NCI-H510A (cell line): ENCODE results near the gene BCL7B.
"Not testable (repeated sequence)": the region's sequence is repeated elsewhere in the genome, so short reads cannot be mapped to it uniquely, and the experiment has no call there.

ENCODE experiments used
- DNase-seq: peaks from one replicate; lab custom pipeline; 2025; lab: John Stamatoyannopoulos, UW

Gene BCL7B

DNA sequence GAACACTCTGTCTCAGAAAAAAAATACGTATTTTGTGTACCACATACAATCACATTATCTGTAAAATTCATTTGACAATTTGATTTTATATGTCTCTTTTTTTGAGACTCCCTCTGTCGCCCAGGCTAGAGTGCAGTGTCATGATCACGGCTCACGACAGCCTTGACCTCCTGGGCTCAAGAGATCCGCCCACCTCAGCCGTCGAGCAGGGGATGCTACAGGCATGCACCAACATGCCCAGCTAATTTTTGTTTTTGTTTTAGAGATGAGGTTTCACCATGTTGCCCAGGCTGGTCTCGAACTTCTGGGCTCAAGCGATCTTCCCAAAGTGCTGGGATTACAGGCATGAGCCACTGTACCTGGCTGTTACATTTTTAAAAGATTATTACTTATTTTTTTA is 23.7 kb downstream of the BCL7B start:
- no peak for DNase-seq

GRCh38 chr7:73532224-73532623 is 25.3 kb downstream of the BCL7B start:
- DNase-seq: no peak

GRCh38 chr7:73530800-73531199 is 26.7 kb downstream of the BCL7B start:
- DNase-seq: no peak

DNA sequence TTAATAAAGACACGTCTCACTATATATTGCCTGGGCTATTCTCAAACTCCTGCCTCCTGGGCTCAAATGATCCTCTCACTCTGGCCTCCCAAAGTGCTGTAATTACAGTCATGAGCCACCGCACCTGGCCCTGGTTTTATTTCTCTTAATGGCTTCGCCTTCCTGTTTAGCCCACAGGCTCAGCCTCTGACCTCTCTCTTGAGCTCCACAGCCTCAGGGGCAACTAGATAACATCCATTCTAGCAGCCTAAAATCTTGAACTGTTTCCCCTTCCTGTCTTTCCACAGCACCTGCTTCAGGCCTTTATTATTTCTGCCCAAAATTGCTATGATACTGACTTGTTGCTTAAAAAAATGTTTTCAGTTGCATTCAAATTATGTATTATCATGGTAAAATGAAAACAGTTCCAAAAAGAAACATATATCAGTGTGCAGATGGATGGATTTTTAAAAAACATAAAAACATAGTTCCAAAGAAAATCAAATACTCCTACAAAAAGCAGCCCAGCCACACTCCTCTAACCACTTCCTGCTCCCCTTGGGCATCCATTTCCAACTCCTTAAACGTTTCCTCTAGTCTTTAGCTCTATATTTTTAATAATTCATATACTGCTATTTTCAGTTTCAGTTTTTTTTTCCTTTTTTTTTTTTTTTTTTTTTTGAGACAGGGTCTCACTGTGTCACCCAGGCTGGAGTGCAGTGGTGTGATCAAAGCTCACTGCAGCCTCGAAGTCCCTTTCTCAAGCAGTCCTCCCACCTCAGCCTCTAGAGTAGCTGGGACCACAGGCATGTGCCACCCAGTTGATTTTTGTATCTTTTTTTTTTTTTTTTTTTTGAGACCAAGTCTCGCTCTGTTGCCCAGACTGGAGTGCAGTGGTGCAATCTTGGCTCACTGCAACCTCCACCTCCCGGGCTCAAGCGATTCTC is 30.3 kb downstream of the BCL7B start:
- peak; percentile 39 for DNase-seq

DNA sequence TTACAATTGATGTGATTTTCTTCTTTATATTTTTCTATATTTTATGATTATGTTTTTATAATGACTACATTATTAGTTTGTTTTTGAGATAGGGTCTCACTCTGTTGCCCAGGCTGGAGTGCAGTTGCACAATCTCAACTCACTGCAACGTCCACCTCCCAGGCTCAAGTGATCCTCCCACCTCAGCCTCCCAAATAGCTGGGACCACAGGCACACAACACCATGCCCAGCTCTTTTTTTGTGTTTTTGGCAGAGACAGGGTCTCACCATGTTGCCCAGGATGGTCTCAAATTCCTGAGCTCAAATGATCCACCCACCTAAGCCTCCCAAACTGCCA is 31.4 kb downstream of the BCL7B start:
- DNase-seq: not testable (repeated sequence)

- DNase-seq: peak; percentile 98
Measured at GRCh38 chr7:73522105-73522872, 35.2 kb downstream of the BCL7B start, which contains the start of gene BAZ1B. Gene BAZ1B (minus strand): TSS chr7:73522293. CDS start chr7:73521933, 360 bp downstream.

GRCh38 chr7:73521636-73522104 is 35.8 kb downstream of the BCL7B start:
- DNase-seq: peak; percentile 53

DNA sequence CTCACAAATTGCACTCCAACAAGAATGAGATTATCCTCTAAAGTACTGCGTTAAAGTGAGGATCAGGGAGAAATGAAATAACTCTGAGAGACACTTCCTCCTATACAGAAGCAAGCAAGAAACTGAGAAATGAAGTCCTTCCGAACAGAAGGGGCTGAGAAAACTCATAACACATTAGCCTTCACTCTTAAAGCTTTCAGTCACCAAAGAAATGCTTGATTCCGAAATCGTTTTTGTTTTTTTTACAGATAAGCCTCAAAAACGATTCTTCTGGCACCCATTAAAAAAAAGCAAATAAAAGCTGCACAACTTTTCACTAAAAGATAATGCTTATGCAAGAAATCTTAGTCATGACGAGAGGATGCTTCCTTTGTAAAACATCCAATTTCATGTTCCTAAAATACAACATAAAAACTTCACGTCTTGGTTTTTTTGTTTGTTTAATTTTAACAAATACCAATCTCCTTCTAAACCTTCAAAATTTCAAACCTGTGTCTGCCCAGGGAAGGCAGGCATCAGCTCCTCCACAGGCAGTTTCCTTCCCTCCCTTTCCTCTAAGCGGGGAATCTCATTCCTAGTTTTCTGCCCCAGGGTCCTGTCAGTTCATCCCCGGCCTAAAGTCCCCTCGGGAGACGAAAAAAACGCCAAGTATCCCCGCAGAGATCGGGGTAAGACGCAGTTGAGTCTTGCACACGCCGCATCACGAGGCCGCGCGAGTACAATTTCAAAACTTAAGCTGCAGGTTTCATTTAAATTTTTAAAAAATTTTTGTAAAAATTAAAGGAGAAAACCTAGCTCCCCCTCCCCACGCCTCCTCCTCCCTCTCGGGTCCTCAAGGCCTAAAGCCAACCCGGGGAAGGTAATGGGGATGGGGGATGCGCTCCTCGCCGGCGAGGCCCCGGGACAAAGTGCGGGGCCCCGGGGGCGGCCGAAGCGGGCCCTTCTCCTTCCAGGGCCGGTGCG is 36.5 kb downstream of the BCL7B start:
- DNase-seq: no peak

DNA sequence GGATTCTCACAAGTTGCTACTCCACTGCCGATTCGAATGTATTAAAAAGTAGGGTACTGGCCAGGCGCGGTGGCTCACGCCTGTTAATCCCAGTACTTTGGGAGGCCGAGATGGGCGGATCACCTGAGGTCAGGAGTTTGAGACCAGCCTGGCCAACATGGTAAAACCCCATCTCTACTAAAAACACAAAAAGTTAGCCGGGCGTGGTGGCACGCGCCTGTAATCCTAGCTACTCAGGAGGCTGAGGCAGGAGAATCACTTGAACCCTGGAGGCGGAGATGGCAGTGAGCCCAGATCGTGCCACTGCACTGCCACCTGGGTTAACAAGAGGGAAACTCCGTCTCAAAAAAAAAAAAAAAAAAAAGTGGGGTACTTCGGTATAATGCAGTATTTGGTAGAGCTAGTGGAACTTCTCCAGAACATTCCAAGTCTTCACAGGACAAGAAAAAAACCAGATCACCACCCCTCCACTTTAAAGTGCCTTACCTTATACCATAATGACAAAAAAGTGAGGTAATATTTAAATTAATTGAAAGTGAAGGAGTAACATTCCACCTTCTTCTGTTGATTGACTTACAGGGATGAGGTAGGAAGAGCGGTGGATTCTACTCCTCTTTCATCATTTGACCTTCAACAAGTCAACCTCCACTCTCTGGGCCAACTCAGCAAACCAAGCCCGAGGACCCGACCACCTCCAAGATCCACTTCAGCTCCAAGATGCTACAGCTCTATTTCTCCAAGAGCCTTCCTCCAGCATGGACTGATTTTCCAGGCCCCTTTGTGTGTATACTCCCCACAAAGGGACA is 37.4 kb downstream of the BCL7B start:
- no peak for DNase-seq

DNA sequence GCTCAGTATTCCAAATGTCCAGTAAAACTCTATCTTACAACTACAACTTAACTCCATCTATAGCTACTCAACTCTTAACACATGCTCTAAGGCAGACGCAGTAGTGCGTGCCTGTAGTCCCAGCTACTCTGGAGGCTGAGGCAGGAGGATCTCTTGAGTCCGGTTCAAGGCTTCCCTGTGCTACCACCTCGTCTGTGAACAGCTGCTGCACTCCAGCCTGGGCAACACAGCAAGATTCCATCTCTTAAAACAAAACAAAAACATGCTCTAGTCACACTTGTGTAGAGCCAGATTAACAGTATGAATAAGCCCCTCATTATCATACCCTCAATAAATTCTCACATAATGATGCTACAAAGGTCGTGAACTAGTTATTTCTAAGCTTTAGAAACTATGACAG is 39.0 kb downstream of the BCL7B start:
- DNase-seq: no peak

- DNase-seq: no peak
Measured at GRCh38 chr7:73517241-73517995, 40.1 kb downstream of the BCL7B start.

GRCh38 chr7:73515178-73515577 is 42.3 kb downstream of the BCL7B start:
- no peak for DNase-seq

GRCh38 chr7:73512018-73512780 is 45.3 kb downstream of the BCL7B start:
- no peak for DNase-seq

GRCh38 chr7:73509463-73509862 is 48.0 kb downstream of the BCL7B start:
- DNase-seq: no peak

DNA sequence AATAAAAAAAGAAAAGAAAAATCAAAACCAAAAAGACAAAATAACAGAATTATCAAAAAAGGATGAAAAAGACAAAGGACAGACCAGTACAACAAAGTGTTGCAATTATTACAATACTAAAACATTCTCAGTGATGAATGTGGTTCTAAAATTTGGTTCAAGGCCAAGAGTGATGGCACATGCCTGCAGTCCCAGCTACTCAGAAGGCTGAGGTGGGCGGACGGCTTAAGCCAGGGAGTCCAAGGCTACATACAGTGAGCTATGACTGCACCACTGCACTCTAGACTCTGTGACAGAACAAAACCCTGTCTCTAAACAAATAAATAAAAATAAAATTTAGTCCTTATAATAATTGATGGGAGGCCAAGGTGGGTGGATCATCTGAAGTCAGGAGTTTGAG is 49.9 kb downstream of the BCL7B start:
- DNase-seq: no peak

DNA sequence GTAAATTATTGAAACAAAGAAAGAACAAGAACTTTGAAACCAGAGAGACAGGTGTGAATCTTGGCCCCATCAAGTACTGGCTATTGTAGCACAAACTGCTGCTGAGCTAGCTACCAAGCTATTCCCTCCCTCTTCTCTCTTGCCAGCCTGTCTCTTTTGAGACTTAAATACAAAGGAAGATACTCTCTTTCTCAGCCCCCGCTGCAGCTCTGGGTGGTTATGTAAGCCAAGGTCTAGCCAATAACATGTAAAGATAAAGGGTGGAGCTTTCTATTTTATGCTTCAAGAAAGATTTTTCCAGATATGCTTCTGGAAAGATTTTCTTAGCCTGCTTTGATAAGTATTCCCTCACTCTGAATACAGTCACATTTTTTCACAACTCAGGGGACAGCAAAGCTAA is 52.6 kb downstream of the BCL7B start:
- no peak for DNase-seq

DNA sequence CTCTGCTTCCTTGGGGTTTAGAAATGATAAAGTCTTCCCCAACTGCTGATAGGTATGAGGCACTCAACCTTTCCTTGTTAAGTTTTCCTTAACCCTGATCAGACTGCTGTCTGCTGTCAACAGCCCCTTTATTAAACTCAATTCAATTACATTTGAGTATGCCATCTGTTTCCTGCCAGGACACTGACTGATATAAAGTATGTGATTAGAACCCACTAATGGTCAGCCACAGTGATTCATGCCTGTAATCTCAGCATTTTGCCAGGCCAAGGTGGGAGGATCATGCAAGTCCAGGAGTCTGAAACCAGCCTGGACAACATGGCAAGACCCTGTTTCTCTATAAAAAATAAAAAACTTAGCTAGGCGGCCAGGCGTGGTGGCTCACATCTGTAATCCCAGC is 53.5 kb downstream of the BCL7B start:
- no peak for DNase-seq

DNA sequence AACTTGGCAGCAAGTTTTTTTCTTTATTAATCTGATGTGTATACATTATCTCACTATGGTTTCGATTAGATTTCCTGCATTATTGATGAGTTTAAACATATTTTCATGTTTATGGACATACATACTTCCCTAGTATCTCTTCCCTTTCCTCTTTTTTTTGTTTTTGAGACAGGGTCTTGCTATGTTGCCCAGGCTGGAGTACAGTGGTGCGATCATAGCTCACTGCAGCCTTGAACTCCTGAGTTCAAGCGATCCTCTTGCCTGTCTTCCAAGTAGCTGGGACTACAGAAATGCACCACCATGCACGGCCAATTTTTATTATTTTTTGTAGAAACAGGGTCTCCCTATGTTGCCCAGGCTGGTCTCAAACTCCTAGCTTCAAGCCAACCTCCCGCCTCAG is 54.3 kb downstream of the BCL7B start:
- no peak for DNase-seq

DNA sequence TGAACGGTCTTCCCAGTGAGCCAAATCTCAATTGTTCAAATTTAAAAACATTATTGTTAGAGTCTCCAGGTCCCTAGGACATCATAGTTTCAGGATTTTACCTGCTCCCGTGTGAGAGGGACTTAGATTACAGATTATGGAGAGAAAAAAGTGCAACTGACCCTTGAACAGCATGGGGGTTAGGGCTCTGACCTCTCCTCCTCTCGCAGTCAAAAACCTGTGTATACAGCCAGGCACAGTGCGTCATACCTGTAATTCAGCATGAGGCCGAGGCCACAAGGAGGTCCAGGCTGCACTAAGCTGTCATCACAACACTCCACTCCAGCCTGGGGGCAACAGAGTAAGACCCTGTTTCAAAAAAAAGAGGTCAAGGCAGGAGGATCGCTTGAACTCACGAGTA is 60.9 kb downstream of the BCL7B start:
- DNase-seq: no peak

GRCh38 chr7:73495507-73495906 is 62.0 kb downstream of the BCL7B start:
- not testable (repeated sequence) for DNase-seq
